NCI-H2227 treated with DMSO at 0.1 percent for 48 hours (cell line): Measurements from ENCODE around the gene AGAP3.

Source experiments
- DNase-seq: peaks from one replicate; lab custom pipeline; 2025; lab: John Stamatoyannopoulos, UW

AGAP3 gene

GRCh38 chr7:151074817-151075661 lies 11.2 kb upstream of the AGAP3 start:
- DNase-seq: no peak

GRCh38 chr7:151075662-151075971 lies 10.7 kb upstream of the AGAP3 start:
- no peak for DNase-seq

- DNase-seq: no peak
Measured at GRCh38 chr7:151075978-151076426, 10.3 kb upstream of the AGAP3 start.

GRCh38 chr7:151076863-151077704 lies 9.2 kb upstream of the AGAP3 start:
- no peak for DNase-seq

- DNase-seq: no peak
Measured at GRCh38 chr7:151077705-151078232, 8.5 kb upstream of the AGAP3 start.

- peak; percentile 20 for DNase-seq
Measured at GRCh38 chr7:151078233-151079040, 7.8 kb upstream of the AGAP3 start.

GRCh38 chr7:151079199-151079910 lies 6.9 kb upstream of the AGAP3 start:
- no peak for DNase-seq

GRCh38 chr7:151080067-151080521 lies 6.2 kb upstream of the AGAP3 start:
- peak; percentile 37 for DNase-seq

GRCh38 chr7:151080522-151081169 lies 5.6 kb upstream of the AGAP3 start, which contains the start of gene FASTK:
Gene FASTK, minus strand, starts transcription at chr7:151080809. Its CDS starts 43 bp downstream, at chr7:151080766.
- DNase-seq: peak; percentile 91

DNA sequence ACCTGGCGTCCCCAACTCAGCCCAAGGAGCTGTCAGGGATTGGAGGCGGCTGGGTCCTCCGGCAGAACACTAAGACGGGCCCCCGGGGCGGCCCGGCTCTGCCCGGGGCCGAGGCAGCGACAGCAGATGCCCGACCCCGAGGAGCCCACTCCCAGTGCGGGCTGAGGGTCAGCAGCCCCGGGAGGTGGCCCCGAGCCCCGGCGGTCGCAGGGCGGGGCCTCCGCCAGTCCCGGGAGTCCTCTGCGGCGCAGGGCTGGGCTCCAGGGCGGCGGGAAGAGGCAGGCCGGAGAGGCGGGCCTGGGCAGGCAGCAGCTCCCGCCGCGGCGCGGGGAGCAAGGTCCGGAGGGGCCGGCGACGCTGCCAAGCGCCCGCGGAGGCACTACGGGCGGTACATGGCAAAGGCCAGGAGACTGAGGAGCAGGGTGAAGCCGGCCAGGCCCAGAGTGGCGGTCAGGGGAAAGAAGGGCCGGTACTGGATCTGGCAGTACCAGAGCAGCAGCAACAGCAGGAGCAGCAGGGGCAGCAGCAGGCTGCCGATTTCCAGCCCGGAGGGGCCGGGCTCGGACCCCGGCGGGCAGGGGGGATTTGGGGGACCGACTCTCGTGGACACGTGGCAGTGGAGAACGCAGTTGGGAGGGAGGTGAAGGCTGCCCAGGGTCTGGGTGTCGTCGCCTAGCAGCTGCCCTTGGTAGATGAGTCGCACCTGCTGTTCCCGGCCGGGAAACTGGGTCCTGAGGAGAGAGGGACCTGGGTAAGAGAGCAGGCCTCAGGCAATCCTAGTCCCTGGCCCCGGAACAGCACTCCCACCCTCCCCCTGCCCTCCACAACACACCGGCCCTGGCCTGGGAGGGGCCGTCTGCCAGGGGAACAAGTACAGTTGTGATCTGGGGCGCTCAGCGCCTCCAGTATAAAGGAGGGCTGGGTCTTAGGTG lies 4.8 kb upstream of the AGAP3 start:
- no peak for DNase-seq

DNA sequence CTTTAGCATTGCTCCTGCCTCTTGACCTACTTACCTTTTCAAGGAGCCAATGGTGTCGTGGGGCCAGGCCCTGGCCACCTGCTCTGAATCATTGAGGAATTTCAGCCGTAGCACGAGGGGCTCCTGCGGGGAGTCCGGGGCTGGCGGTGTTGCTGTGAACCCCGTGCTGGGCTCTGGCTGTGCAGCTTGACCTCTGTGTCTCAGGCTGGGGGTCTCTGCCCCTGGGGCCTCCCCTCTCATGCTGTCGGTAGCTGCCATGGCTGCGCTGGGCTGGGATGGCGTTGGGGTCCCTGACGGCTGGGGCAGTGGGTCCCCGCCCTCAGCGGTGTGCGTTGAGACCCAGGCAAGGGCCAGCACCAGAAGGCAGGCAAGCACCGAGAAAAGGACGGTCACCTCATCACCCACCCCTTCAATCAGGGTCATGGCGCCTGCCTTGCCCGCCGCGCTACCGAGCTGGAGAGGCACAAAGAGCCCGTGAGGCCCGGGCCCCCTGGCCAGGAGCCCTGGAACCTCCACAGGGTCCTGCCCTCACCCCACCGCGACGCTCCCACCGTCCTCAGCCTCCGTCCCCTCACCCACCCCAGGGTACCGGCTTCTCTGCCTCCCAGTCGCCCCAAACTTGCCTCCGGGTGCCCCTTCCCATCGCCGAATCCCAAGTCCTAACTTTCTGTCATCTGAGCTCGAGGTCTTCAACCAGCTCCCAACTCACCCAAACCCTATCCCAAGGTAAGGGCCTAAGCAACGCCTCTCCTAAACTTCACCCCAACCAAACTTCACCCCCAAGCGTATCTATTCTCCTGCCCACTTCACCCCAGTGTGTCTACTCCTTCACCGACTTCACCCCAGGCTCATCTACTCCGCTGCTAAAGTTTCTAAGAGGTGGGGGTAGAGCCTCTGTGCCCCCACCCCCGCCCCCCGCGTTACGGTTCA lies 3.9 kb upstream of the AGAP3 start:
- DNase-seq: no peak

DNA sequence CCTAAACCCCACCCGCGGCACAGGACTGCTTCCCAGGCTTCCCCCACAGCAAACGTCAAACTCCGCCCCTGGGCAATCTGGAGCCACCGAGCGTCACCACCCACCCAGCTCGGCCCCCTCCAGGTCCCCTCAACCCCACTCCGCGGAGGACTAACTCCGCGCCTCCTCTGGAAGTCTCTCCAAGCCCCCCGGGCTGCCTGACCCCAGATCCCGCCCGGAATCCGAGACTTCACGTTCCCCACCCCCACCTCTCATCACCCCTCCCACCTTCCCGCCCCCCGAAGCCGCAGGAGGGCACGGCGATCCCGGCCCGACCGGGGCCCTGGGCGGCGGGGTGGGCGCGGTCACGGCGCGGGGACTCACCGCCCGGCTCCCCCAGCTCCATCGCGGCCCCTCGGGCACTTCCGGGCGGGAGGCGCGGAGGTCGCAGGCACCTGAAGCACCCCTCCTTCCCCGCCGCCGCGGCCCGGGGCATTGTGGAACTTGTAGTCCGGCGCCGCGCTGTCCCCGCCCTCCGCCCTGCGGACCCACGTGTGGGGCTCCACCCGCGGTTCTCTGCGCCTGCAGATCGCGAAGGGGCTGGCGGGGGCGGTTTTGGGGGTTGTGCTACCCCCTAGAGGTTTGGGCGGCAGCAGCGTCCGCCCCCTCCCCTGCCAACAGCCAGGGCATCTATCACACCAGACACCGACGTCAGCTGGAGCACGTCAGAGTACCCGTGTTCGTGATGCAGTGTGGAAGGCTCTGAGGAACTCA lies 3.0 kb upstream of the AGAP3 start, which contains the start of gene TMUB1:
Gene TMUB1, minus strand, starts transcription at position 423 of the 753 bp plus-strand sequence. CDS start 930 bp downstream, outside the sequence.
- peak; percentile 54 for DNase-seq

GRCh38 chr7:151083824-151084160 lies 2.5 kb upstream of the AGAP3 start:
- DNase-seq: no peak

DNA sequence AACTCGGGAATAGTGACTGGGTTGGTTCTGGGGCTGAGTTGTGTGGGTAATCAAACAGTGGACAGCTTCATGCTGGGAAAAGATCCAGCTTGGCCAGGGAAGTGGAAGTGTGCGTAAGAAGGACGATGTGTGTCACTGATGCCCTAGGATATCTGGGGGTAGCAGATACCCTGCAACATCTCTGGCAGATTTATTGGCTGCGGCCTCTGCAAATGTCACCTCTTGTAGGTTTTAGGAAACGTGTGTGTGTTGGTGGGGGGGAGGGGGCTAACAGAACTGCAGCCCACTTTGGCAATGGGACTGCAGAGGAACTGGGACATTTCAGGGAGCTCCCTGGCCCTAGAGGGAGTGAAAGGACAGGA lies 965 bp upstream of the AGAP3 start:
- no peak for DNase-seq

DNA sequence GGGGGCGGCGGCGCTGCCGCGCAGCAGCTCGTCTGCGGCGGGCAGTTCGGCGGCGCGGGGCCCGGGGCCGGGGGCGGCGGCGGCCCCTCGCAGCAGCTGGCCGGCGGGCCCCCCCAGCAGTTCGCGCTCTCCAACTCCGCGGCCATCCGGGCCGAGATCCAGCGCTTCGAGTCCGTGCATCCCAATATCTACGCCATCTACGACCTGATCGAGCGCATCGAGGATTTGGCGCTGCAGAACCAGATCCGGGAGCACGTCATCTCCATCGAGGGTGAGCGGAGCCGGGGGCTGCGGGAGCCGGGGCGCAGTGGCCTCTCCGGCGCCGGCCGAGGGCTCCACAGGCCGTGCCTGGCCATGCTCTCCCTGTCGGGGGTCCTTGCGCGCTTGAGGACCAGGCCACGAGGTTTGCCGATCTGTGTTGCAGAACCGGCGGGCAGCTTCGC lies 548 bp downstream of the AGAP3 start:
- DNase-seq: no peak

DNA sequence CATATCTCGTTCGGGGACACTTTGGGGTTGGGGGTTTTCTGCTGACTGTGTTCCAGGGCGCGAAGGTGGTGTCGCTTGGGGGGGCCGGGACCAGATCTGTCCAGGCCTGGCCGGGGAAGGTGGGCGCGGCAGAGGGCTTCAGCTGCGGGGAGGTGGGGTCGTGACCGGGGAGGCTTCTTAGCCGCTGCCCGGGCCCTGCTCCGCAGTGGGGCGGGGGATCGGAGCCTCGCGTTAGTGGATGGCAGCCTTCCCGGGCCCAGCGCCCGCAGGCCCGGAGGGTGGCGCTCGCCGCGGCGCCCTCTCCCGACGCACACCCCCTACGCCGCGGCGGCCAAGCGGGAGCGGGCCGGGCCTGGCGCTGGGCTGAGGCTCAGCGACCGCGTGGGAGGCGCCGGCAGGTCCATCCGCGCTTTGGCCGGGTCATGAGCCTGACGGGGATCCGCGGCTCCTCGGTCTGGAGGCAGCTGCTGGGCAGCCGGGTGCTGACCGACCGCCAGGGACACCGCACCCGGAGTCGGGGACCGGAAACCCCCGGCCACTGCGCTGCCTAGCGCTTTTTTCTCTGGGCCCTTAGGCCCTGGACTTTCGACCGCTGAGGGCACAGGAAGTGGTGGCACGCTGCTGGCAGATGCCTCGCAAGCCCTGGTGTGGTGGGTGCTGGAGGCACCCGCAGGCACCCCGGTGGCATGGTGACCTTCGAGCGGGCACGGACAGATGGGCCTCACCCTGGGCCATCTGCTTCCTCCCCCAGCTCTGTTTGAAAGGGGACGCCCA lies 1.2 kb downstream of the AGAP3 start:
- no peak for DNase-seq
